ENCODE measurements around the gene DPPA4.

DNA sequence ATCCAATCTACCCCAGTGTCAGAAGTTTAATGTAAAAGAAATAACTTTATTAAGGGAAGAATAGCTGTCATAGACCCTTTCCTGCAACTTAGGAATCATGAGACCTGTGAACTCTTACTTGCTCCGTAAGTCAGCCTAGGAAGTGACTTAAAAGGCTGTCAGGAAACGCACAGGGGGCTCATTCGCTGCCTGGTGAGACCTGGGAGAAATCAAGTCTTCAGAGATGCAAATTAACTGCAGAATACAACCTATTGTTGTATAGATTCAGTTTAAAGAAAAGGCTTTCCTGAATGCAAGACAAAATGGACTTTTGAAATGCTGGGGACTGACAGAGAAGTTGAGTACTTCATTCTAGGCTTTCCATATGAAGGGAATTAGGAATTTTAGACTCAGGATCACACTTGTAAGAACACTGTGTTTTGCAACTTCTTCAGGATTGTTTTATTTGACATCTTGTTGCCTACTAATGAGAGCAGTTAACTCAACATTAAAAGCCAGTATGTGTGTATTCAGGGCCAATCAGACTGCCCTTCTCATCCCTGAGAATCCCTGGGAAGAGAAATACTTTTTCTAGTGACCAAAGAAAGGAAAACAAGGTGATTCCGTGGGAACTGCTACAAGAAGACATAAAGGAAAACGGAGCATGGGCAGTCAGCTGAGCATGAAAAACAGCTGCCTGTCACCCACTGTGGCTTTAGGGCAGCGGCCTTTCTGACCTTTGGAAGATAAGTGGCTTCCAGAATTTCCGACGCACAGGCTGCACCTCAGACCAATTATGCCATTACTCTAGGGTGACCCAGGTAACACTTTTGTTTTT lies 18.5 kb upstream of the DPPA4 start:
- TF ChIP-seq POLR2A (IDR thresholded peaks at IDR 0.05; ENCODE audit: low read depth, low read length) (no peak), POLR2AphosphoS5 (IDR thresholded peaks at IDR 0.05; ENCODE audit: low read depth, low read length) (no peak), TAF1 (IDR thresholded peaks at IDR 0.05; ENCODE audit: borderline replicate concordance, low read depth, low read length) (no peak)
